Keratinocyte (primary cell): ENCODE data around the gene NEGR1.

Experiments
- EZH2 ChIP-seq: IDR thresholded peaks from one replicate; pipeline ENCODE4 v1.6.1; 2012; ENCODE audit warnings: inconsistent platforms, mild to moderate bottlenecking, low read length, moderate library complexity
- TF ChIP-seq, protein P1 (sequence below), 3 experiments: IDR thresholded peaks in 1 of 3; conservative IDR thresholded peaks in 1 of 3; optimal IDR thresholded peaks in 1 of 3; 2 replicates in 2 of 3; 3 replicates in 1 of 3; pipeline versions ENCODE3 to v1.5.1; 2011; ENCODE audit warnings: low read length in 3 of 3, mild to moderate bottlenecking in 3 of 3, moderate library complexity in 2 of 3, control low read depth in 1 of 3, inconsistent platforms in 1 of 3; ENCODE audit not compliant: insufficient read depth in 2 of 3; ENCODE audit errors: extremely low read depth in 1 of 3

DNA sequence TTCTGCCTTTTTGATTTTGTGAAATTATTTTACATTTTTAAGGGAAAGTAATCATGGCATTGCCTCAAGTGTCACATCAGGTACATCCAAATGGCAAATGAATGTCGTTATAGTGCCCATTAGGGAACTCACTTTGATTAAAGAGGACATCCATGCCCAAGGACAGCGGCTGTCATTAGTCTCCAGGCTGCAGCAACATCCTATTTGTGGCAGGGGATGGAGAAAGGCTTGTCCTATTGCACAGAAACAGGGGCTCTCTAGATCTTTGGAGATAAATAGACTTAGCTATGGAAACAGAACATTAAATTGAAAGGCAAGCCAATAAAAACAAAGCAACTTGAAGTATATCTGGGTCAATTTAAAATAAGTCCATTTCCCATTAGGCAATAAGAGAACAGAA lies 439.3 kb downstream of the NEGR1 start:
- TF ChIP-seq, protein P1, sequence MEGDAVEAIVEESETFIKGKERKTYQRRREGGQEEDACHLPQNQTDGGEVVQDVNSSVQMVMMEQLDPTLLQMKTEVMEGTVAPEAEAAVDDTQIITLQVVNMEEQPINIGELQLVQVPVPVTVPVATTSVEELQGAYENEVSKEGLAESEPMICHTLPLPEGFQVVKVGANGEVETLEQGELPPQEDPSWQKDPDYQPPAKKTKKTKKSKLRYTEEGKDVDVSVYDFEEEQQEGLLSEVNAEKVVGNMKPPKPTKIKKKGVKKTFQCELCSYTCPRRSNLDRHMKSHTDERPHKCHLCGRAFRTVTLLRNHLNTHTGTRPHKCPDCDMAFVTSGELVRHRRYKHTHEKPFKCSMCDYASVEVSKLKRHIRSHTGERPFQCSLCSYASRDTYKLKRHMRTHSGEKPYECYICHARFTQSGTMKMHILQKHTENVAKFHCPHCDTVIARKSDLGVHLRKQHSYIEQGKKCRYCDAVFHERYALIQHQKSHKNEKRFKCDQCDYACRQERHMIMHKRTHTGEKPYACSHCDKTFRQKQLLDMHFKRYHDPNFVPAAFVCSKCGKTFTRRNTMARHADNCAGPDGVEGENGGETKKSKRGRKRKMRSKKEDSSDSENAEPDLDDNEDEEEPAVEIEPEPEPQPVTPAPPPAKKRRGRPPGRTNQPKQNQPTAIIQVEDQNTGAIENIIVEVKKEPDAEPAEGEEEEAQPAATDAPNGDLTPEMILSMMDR (optimal IDR thresholded peaks at IDR 0.05 in 1 of 3, IDR thresholded peaks at IDR 0.05 in 1 of 3, conservative IDR thresholded peaks at IDR 0.05 in 1 of 3; ENCODE audit: extremely low read depth in 1 of 3, insufficient read depth in 2 of 3, low read length in 3 of 3) = no peak
- no peak for TF ChIP-seq EZH2
